GM12875 (cell line): ENCODE results near the gene TLE1.

Experiments
- H3K4me3 ChIP-seq: one replicate; pipeline ENCODE4 v1.5.1; 2011; ENCODE audit warnings: low read depth, low read length, control low read depth
- CTCF ChIP-seq: IDR thresholded peaks from 2 replicates; pipeline ENCODE4 v1.5.1; 2011; ENCODE audit warnings: low read depth, mild to moderate bottlenecking, control low read depth, inconsistent platforms, low read length, moderate library complexity, borderline replicate concordance; ENCODE audit not compliant: insufficient read depth

The TLE1 gene

GRCh38 chr9:81584099-81584498 lies 105.2 kb downstream of the TLE1 start:
- no peak for TF ChIP-seq CTCF
- no peak overlapping the region for H3K4me3 ChIP-seq

- no peak overlapping the region for H3K4me3 ChIP-seq
- no peak for TF ChIP-seq CTCF
Measured at GRCh38 chr9:81581986-81582385, 107.4 kb downstream of the TLE1 start.

DNA sequence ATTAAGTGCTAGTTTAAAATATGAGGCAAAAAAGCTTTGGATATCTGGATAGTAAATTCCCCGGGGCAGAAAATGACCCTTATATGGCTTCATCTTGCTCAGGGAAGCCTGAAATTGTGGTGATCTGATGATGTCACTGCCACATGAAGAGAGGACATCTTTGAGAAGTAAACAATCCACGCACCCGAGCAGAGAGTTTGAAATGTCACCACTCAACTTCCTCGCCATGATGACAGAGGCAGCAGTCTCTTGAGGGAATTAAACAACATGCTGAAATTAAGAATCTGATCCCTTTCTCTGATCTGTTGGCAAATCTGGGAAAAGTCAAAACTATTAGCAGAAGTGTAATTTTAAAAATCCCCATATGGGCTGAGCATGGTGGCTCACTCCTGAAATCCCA lies 110.0 kb downstream of the TLE1 start:
- H3K4me3 ChIP-seq, result no peak overlapping the region
- no peak for TF ChIP-seq CTCF

GRCh38 chr9:81578606-81579005 lies 110.7 kb downstream of the TLE1 start:
- H3K4me3 ChIP-seq, result no peak overlapping the region
- no peak for TF ChIP-seq CTCF

DNA sequence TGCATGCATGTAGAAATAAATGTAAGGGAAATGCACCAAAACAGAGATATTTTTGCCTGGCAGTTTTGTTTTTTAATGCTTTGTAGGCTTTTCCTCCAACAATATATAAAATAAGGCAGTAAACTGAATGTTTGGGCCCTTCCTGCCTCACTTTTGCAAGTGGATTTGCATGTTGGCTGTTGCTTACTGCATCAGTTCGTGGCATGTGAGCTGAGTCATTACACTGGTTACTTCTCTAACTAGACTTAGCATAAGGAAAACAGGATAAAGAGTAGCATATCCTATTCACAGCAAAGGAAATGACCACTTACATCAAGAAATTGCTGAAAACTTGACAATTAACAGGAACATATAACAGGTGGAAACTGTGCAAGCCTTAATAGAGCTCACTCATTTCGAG lies 113.4 kb downstream of the TLE1 start:
- no peak for TF ChIP-seq CTCF
- no peak overlapping the region for H3K4me3 ChIP-seq

DNA sequence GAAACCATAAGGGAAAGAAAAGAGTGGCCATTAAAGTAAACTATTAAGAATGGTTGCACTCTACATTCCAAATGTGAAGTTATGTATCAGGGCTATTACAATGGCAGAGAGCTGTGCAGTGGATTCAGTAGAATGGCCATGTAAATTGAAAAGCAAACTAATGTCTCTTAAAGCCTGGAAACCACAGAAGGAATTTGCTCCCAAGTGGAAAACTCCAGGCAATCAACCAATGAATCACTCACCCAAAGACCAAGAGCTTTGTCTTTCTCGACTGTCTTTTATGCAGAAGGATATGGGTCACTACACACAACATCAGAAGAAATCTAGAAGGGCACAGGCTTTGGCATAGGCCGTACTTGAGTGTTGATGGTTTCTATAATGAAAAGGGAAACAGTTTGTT lies 114.9 kb downstream of the TLE1 start:
- no peak overlapping the region for H3K4me3 ChIP-seq
- no peak for TF ChIP-seq CTCF

GRCh38 chr9:81573415-81574321 lies 115.7 kb downstream of the TLE1 start:
- no peak overlapping the region for H3K4me3 ChIP-seq
- no peak for TF ChIP-seq CTCF
